Left ventricle myocardium inferior (tissue), 1 donor: ENCODE results near the gene IL37. TPM values are rescaled to one million over a fixed set of nuclear protein-coding genes. Genes with fewer than 3 reads are reported as not detected.

Experiments
- DNase-seq: peaks from one replicate; pipeline ENCODE4 v3.0.0-alpha.2; 2020
- H3K27ac ChIP-seq: fragments of 200-600 bp; replicated peaks from 2 replicates; pipeline ENCODE4 v1.8.0; 2021
- H3K27me3 ChIP-seq: fragments of 200-600 bp; 2 replicates; pipeline ENCODE4 v1.8.0; 2021; ENCODE audit warnings: low read depth
- H3K36me3 ChIP-seq: fragments of 200-600 bp; 2 replicates; pipeline ENCODE4 v1.8.0; 2021
- H3K4me1 ChIP-seq: fragments of 200-600 bp; 2 replicates; pipeline ENCODE4 v1.8.0; 2021
- H3K4me3 ChIP-seq: fragments of 200-600 bp; 2 replicates; pipeline ENCODE4 v1.8.0; 2021; ENCODE audit warnings: mild to moderate bottlenecking, moderate library complexity
- H3K9me3 ChIP-seq: fragments of 200-600 bp; replicated peaks from 2 replicates; pipeline ENCODE4 v1.8.0; 2021
- CTCF ChIP-seq: fragments of 200-600 bp; IDR thresholded peaks from 2 replicates; pipeline ENCODE4 v1.8.0; 2021; ENCODE audit warnings: antibody characterized with exemption, mild to moderate bottlenecking, borderline replicate concordance
- intact Hi-C: fragments of 100-400 bp; cut with micrococcal nuclease; formaldehyde crosslinking; loops from one replicate; pipeline ENCODE4 v1.11.0; 2022
- total RNA-seq: library from RNA; stranded (reverse); fragmentation: NEBNext Ultra II Directional; extraction: Animal tissue kit (Norgen Biotek cat#: 25700); gene quantifications from one replicate; pipeline ENCODE4 v1.2.1, GENCODE V29; 2021
- donor health status: DM: no; HTN: yes; CAD: no; lungs with severe emphysema.

Gene IL37
- total RNA-seq, 1 donor from 2014 or later = not detected

GRCh38 chr2:112916145-112916571 lies 5.2 kb downstream of the IL37 start:
- Histone ChIP-seq H3K36me3 (no peaks in the 10 kb centered on the region), H3K9me3 (peaks cover 6% of the 10 kb centered on the region), H3K4me1 (no peaks in the 10 kb centered on the region), H3K4me3 (no peak overlapping the region), H3K27ac (no peak overlapping the region), H3K27me3 (peaks cover 46% of the 10 kb centered on the region)
- DNase-seq = no peak
- intact Hi-C loops = no loop called here
- TF ChIP-seq CTCF = no peak

GRCh38 chr2:112916625-112917247 lies 5.8 kb downstream of the IL37 start:
- no peak overlapping the region for H3K27ac ChIP-seq
- no peaks in the 10 kb centered on the region for H3K4me1 ChIP-seq
- H3K9me3 ChIP-seq = peaks cover 6% of the 10 kb centered on the region
- H3K4me3 ChIP-seq = no peak overlapping the region
- intact Hi-C loops = no loop called here
- H3K27me3 ChIP-seq = peaks cover 40% of the 10 kb centered on the region
- TF ChIP-seq CTCF = no peak
- no peaks in the 10 kb centered on the region for H3K36me3 ChIP-seq
- no peak for DNase-seq

GRCh38 chr2:112917856-112918255 lies 6.9 kb downstream of the IL37 start:
- Histone ChIP-seq H3K4me3 (no peak overlapping the region), H3K9me3 (peaks cover 6% of the 10 kb centered on the region), H3K36me3 (no peaks in the 10 kb centered on the region), H3K4me1 (no peaks in the 10 kb centered on the region), H3K27ac (no peak overlapping the region), H3K27me3 (peaks cover 29% of the 10 kb centered on the region)
- DNase-seq = no peak
- TF ChIP-seq CTCF = no peak
- intact Hi-C loops = no loop called here

- Histone ChIP-seq H3K4me1 (no peaks in the 10 kb centered on the region), H3K4me3 (no peak overlapping the region), H3K9me3 (peaks cover 6% of the 10 kb centered on the region), H3K27me3 (peaks cover 27% of the 10 kb centered on the region), H3K36me3 (no peaks in the 10 kb centered on the region), H3K27ac (no peak overlapping the region)
- intact Hi-C loops = no loop called here
- no peak for TF ChIP-seq CTCF
- DNase-seq = no peak
These were observed 7.3 kb downstream of the IL37 start for GRCh38 chr2:112918256-112918655.

- Histone ChIP-seq H3K27ac (no peak overlapping the region), H3K36me3 (no peaks in the 10 kb centered on the region), H3K4me1 (no peaks in the 10 kb centered on the region), H3K4me3 (no peak overlapping the region), H3K27me3 (peaks cover 29% of the 10 kb centered on the region), H3K9me3 (peaks cover 6% of the 10 kb centered on the region)
- no peak for DNase-seq
- intact Hi-C loops = no loop called here
- no peak for TF ChIP-seq CTCF
These were observed 8.1 kb downstream of the IL37 start for GRCh38 chr2:112919086-112919485.
